Measurements from ENCODE around the gene SCN2B. TPM values are rescaled to one million over a fixed set of nuclear protein-coding genes. Genes with fewer than 3 reads are reported as not detected.

The SCN2B gene
- total and polyA plus RNA-seq, 2 of the 13 experiments (the other 11 are each of a cell fraction or from before 2014, with no cell fraction given): 0.01 to 0.02 TPM

GRCh38 chr11:118175031-118175992, 1.1 kb downstream of the SCN2B start (continued):
- TF ChIP-seq ZNF142 (CRISPR knock-in tag; IDR thresholded peaks at IDR 0.05): peak; percentile 92; the same call in 1 of the 2 replicates
- 0 out of 2 replicates have a peak, but pooled peaks have one; percentile 27 for TF ChIP-seq GATAD2A (CRISPR knock-in tag; IDR thresholded peaks at IDR 0.05)
- 0 out of 2 replicates have a peak, but pooled peaks have one; percentile 6 for TF ChIP-seq HOXA3 (CRISPR knock-in tag; IDR thresholded peaks at IDR 0.05)
- 0 out of 2 replicates have a peak, but pooled peaks have one; percentile 21 for TF ChIP-seq ATF1 (CRISPR knock-in tag; IDR thresholded peaks at IDR 0.05)
- TF ChIP-seq ZNF614 (CRISPR knock-in tag; IDR thresholded peaks at IDR 0.05; ENCODE audit: borderline replicate concordance): peak; percentile 50; the same call in 1 of the 2 replicates
- TF ChIP-seq HMG20A (CRISPR knock-in tag; IDR thresholded peaks at IDR 0.05; ENCODE audit: borderline replicate concordance): 0 out of 2 replicates have a peak, but pooled peaks have one; percentile 26
- TF ChIP-seq MED1 (CRISPR knock-in tag; IDR thresholded peaks at IDR 0.05): 0 out of 2 replicates have a peak, but pooled peaks have one; percentile 18
- TF ChIP-seq IRF2 (CRISPR knock-in tag; IDR thresholded peaks at IDR 0.05): 0 out of 2 replicates have a peak, but pooled peaks have one; percentile 35
- 0 out of 2 replicates have a peak, but pooled peaks have one; percentile 24 for TF ChIP-seq FOSL1 (CRISPR knock-in tag; IDR thresholded peaks at IDR 0.05; ENCODE audit: borderline replicate concordance)
- TF ChIP-seq HOMEZ (CRISPR knock-in tag; IDR thresholded peaks at IDR 0.05; ENCODE audit: low read depth): 0 out of 2 replicates have a peak, but pooled peaks have one; percentile 27
- no peak for TF ChIP-seq FOXA1 (IDR thresholded peaks at IDR 0.05)
- TF ChIP-seq FOXA1 (CRISPR knock-in tag; IDR thresholded peaks at IDR 0.05): 0 out of 2 replicates have a peak, but pooled peaks have one; percentile 33
